ENCODE data around the gene AADAC. TPM values are rescaled to one million over a fixed set of nuclear protein-coding genes. Genes with fewer than 3 reads are reported as not detected.
A peak's percentile ranks its signal among the peaks of the same experiment; 100 is the strongest.

Gene AADAC
- total RNA-seq, 1 donor, result 23.3 TPM

GRCh38 chr3:151772825-151773480 lies 41.0 kb upstream of the AADAC start:
- no peak overlapping the region for H3K4me3 ChIP-seq (ENCODE audit: low read depth, low read length)
- DNase-seq (ENCODE audit: low read depth), result peak; percentile 48

GRCh38 chr3:151774235-151774634 lies 39.7 kb upstream of the AADAC start:
- TF ChIP-seq CTCF (IDR thresholded peaks at IDR 0.05; ENCODE audit: insufficient read depth, low read length), result no peak
- H3K4me3 ChIP-seq (ENCODE audit: low read depth, low read length), result no peak overlapping the region
- no peak for DNase-seq (ENCODE audit: low read depth)

More at GRCh38 chr3:151772825-151773480, 41.0 kb upstream of the AADAC start:
- TF ChIP-seq CTCF (IDR thresholded peaks at IDR 0.05; ENCODE audit: insufficient read depth, low read length), result no peak

GRCh38 chr3:151774910-151775309 lies 39.0 kb upstream of the AADAC start:
- no peak overlapping the region for H3K4me3 ChIP-seq (ENCODE audit: low read depth, low read length)
- DNase-seq (ENCODE audit: low read depth), result no peak
- no peak for TF ChIP-seq CTCF (IDR thresholded peaks at IDR 0.05; ENCODE audit: insufficient read depth, low read length)

GRCh38 chr3:151775314-151776258 lies 38.3 kb upstream of the AADAC start:
- no peak overlapping the region for H3K4me3 ChIP-seq (ENCODE audit: low read depth, low read length)
- no peak for TF ChIP-seq CTCF (IDR thresholded peaks at IDR 0.05; ENCODE audit: insufficient read depth, low read length)
- DNase-seq (ENCODE audit: low read depth), result no peak

- DNase-seq (ENCODE audit: low read depth), result no peak
- no peak overlapping the region for H3K4me3 ChIP-seq (ENCODE audit: low read depth, low read length)
- TF ChIP-seq CTCF (IDR thresholded peaks at IDR 0.05; ENCODE audit: insufficient read depth, low read length), result no peak
Observed at GRCh38 chr3:151776259-151776740, 37.6 kb upstream of the AADAC start.

- TF ChIP-seq CTCF (IDR thresholded peaks at IDR 0.05; ENCODE audit: insufficient read depth, low read length), result no peak
- no peak overlapping the region for H3K4me3 ChIP-seq (ENCODE audit: low read depth, low read length)
- DNase-seq (ENCODE audit: low read depth), result no peak
Observed at GRCh38 chr3:151777880-151778279, 36.0 kb upstream of the AADAC start.

Data from fibroblast of the aortic adventitia (primary cell).